MM.1S (cell line): ENCODE measurements around the gene PTPRF.

Experiments
- CTCF ChIP-seq: fragments of 300-600 bp; sonication (generic); IDR thresholded peaks from 2 replicates; pipeline ENCODE4 v1.5.1; 2016; ENCODE audit warnings: antibody characterized with exemption, low read length, mixed read lengths
- EZH2 ChIP-seq: fragments of 300-600 bp; sonication (generic); optimal IDR thresholded peaks from 2 replicates; pipeline ENCODE3; 2017; ENCODE audit warnings: low read depth, mild to moderate bottlenecking, antibody characterized with exemption, low read length, mixed read lengths

- no peak for TF ChIP-seq CTCF
- TF ChIP-seq EZH2, result no peak
Observed at GRCh38 chr1:43573066-43573800, 42.5 kb downstream of the PTPRF start.
